Epithelial cell of proximal tubule (primary cell): ENCODE results near the gene LDLRAD3. TPM values are rescaled to one million over a fixed set of nuclear protein-coding genes. Genes with fewer than 3 reads are reported as not detected.

Source experiments
- DNase-seq: peaks from one replicate; pipeline ENCODE4 v3.0.0-alpha.2; 2011; ENCODE audit warnings: low read depth
- H3K4me3 ChIP-seq: 2 replicates; pipeline ENCODE4 v1.5.1; 2011; ENCODE audit warnings: low read depth, mild to moderate bottlenecking, low read length
- CTCF ChIP-seq: conservative IDR thresholded peaks from 2 replicates; pipeline ENCODE4 v1.5.1; 2012; ENCODE audit warnings: low read depth, mild to moderate bottlenecking, low read length
- total RNA-seq: library from RNA; depleted of rRNA; stranded (reverse); fragments of >200 nt; gene quantifications from 2 replicates; pipeline ENCODE4 v1.2.3, GENCODE V29; 2015

LDLRAD3 gene
- total RNA-seq, 1 donor from 2014 or later: 8.2 TPM

- no peak for DNase-seq
- no peak overlapping the region for H3K4me3 ChIP-seq
- no peak for TF ChIP-seq CTCF
These were observed 129.7 kb downstream of the LDLRAD3 start for GRCh38 chr11:36073411-36074203.

- no peak for DNase-seq
- H3K4me3 ChIP-seq: no peak overlapping the region
- no peak for TF ChIP-seq CTCF
These were observed 131.1 kb downstream of the LDLRAD3 start for GRCh38 chr11:36074941-36075431.

GRCh38 chr11:36077368-36077767 is 133.5 kb downstream of the LDLRAD3 start:
- DNase-seq: no peak
- no peak for TF ChIP-seq CTCF
- H3K4me3 ChIP-seq: no peak overlapping the region

- no peak for DNase-seq
- H3K4me3 ChIP-seq: no peak overlapping the region
- no peak for TF ChIP-seq CTCF
These were observed 134.2 kb downstream of the LDLRAD3 start for GRCh38 chr11:36077886-36078685.

GRCh38 chr11:36078686-36079055 is 134.8 kb downstream of the LDLRAD3 start:
- H3K4me3 ChIP-seq: no peak overlapping the region
- DNase-seq: no peak
- no peak for TF ChIP-seq CTCF

GRCh38 chr11:36079878-36080675 is 136.2 kb downstream of the LDLRAD3 start:
- DNase-seq: no peak
- no peak overlapping the region for H3K4me3 ChIP-seq
- TF ChIP-seq CTCF: no peak
